B cell (primary cell): Measurements from ENCODE around the gene RAB5A. TPM values are rescaled to one million over a fixed set of nuclear protein-coding genes. Genes with fewer than 3 reads are reported as not detected.

ENCODE experiments used
- ATAC-seq: fragments of 200-7000 bp; cut with Tn5 transposase; one replicate; pipeline ENCODE4 v1.10.0; 2021; ENCODE audit warnings: low read depth, mild to moderate bottlenecking, moderate number of reproducible peaks, moderate library complexity
- CTCF ChIA-PET: fragments of 350-600 bp; sonication (Branson Sonifier 250); formaldehyde crosslinking; loops from one replicate; lab custom pipeline; 2021; ENCODE audit warnings: antibody characterized with exemption, inconsistent platforms; lab: Charles Lee
- POLR2A ChIA-PET: fragments of 350-600 bp; sonication (Branson Sonifier 250); formaldehyde crosslinking; loops from one replicate; lab custom pipeline; 2021; ENCODE audit warnings: antibody characterized with exemption; lab: Charles Lee
- DNase-seq: peaks from one replicate; pipeline ENCODE4 v3.0.0; 2013
- H2AFZ ChIP-seq: 2 replicates; pipeline ENCODE4 v1.6.1; 2012; ENCODE audit warnings: mild to moderate bottlenecking, low read depth, low read length; ENCODE audit not compliant: insufficient read depth, poor library complexity, severe bottlenecking
- H3K27ac ChIP-seq, 2 donors: 1 replicate in 1 of 2; 2 replicates in 1 of 2; pipeline ENCODE4 v1.5.1; 2012 to 2013; ENCODE audit warnings: low read length in 2 of 2, mild to moderate bottlenecking in 2 of 2, moderate library complexity in 1 of 2
- H3K27me3 ChIP-seq, 4 experiments: fragments of 200-600 bp in 1 of 4; sonication (generic) in 1 of 4; replicated peaks in 1 of 4; 1 replicate in 2 of 4; 2 replicates in 2 of 4; pipeline versions ENCODE4 v1.6.1 to v1.7.0; 2013 to 2016; ENCODE audit warnings: low read length in 3 of 4, mild to moderate bottlenecking in 2 of 4, mixed read lengths in 1 of 4, moderate library complexity in 1 of 4; ENCODE audit not compliant: insufficient read depth in 4 of 4, control insufficient read depth in 3 of 4; ENCODE audit errors: control extremely low read depth in 1 of 4
- H3K36me3 ChIP-seq, 2 experiments: replicated peaks in 1 of 2; 1 replicate in 1 of 2; 2 replicates in 1 of 2; pipeline versions ENCODE4 v1.6.1 to v1.7.1; 2013; ENCODE audit warnings: low read length in 1 of 2; ENCODE audit not compliant: insufficient read depth in 2 of 2, control insufficient read depth in 1 of 2; ENCODE audit errors: control extremely low read depth in 1 of 2, extremely low read depth in 1 of 2
- H3K4me1 ChIP-seq, 2 donors: fragments of 200-600 bp in 1 of 2; sonication (generic) in 1 of 2; 1 replicate in 1 of 2; 2 replicates in 1 of 2; pipeline versions ENCODE4 v1.5.1 to v1.6.1; 2013 to 2017; ENCODE audit warnings: low read length in 2 of 2; ENCODE audit not compliant: control insufficient read depth in 2 of 2, insufficient read depth in 2 of 2
- H3K4me2 ChIP-seq: replicated peaks from 2 replicates; pipeline ENCODE3; 2012; ENCODE audit warnings: mild to moderate bottlenecking, low read depth, low read length; ENCODE audit not compliant: poor library complexity, severe bottlenecking
- H3K4me3 ChIP-seq, 5 experiments: fragments of 200-600 bp in 1 of 5; sonication (generic) in 1 of 5; 1 replicate in 3 of 5; 2 replicates in 2 of 5; pipeline versions ENCODE4 v1.5.1 to v1.7.0; 2011 to 2016; ENCODE audit warnings: low read length in 4 of 5, mild to moderate bottlenecking in 4 of 5, low read depth in 2 of 5, control low read depth in 1 of 5, moderate library complexity in 1 of 5; ENCODE audit not compliant: insufficient read depth in 1 of 5; ENCODE audit errors: control extremely low read depth in 1 of 5, extremely low read depth in 1 of 5
- H3K79me2 ChIP-seq: fragments of 200-600 bp; sonication (generic); one replicate; pipeline ENCODE4 v1.6.0; 2016; ENCODE audit warnings: low read length; ENCODE audit not compliant: control insufficient read depth, insufficient read depth
- H3K9ac ChIP-seq: fragments of 200-600 bp; sonication (generic); 2 replicates; pipeline ENCODE4 v1.6.1; 2017; ENCODE audit warnings: mild to moderate bottlenecking, low read length, moderate library complexity
- H3K9me3 ChIP-seq, 3 donors: one replicate each; pipeline versions ENCODE4 v1.6.1 to v1.7.1; 2013; ENCODE audit warnings: low read length in 2 of 3; ENCODE audit not compliant: control insufficient read depth in 2 of 3, insufficient read depth in 1 of 3; ENCODE audit errors: control extremely low read depth in 1 of 3
- H4K20me1 ChIP-seq: 2 replicates; pipeline ENCODE4 v1.6.0; 2012; ENCODE audit warnings: mild to moderate bottlenecking, low read length; ENCODE audit not compliant: insufficient read depth, control insufficient read depth, poor library complexity, severe bottlenecking
- H3K27ac Mint-ChIP-seq: one replicate; pipeline ENCODE4 v1.8.0; 2021; ENCODE audit warnings: mixed read lengths
- H3K27me3 Mint-ChIP-seq: one replicate; pipeline ENCODE4 v1.8.0; 2021; ENCODE audit warnings: mixed read lengths
- H3K4me1 Mint-ChIP-seq: one replicate; pipeline ENCODE4 v1.8.0; 2021; ENCODE audit warnings: mixed read lengths
- H3K4me3 Mint-ChIP-seq: one replicate; pipeline ENCODE4 v1.8.0; 2021; ENCODE audit warnings: mixed read lengths
- H3K9me3 Mint-ChIP-seq: one replicate; pipeline ENCODE4 v1.8.0; 2022; ENCODE audit warnings: mixed read lengths; ENCODE audit not compliant: insufficient read depth
- CTCF ChIP-seq: fragments of 200-600 bp; IDR thresholded peaks from one replicate; pipeline ENCODE4 v1.8.0; 2022; ENCODE audit warnings: antibody characterized with exemption, mild to moderate bottlenecking
- EZH2 ChIP-seq: IDR thresholded peaks from 2 replicates; pipeline ENCODE4 v1.6.1; 2012; ENCODE audit warnings: borderline replicate concordance, low read depth, mild to moderate bottlenecking, moderate library complexity, low read length; ENCODE audit not compliant: insufficient read depth, poor library complexity, severe bottlenecking
- WGBS: methylation state at CpG from one replicate; pipeline ENCODE4 v1.1.5; 2013; ENCODE audit warnings: missing lambda C conversion rate; ENCODE audit not compliant: insufficient coverage; 5-methylcytosine and 5-hydroxymethylcytosine counted together
- intact Hi-C: fragments of 100-400 bp; cut with micrococcal nuclease; formaldehyde crosslinking; loops from one replicate; pipeline ENCODE4 v1.10.0; 2022
- polyA plus RNA-seq: library from polyadenylated mRNA; depleted of rRNA; stranded (reverse); fragments of >200 nt; gene quantifications from 2 replicates; pipeline ENCODE4 v1.2.3, GENCODE V29; 2012
- total RNA-seq, 2 donors: library from RNA; stranded (reverse); fragments of 120-200 nt in 1 of 2; gene quantifications; 1 replicate in 1 of 2; 2 replicates in 1 of 2; pipeline versions ENCODE4 v1.2.3 to v1.2.4, GENCODE V29; 2013 to 2022

The RAB5A gene
- total and polyA plus RNA-seq, 2 donors (not counting 1 experiment from before 2014, with no cell fraction given) = 21.7 to 59.4 TPM

GRCh38 chr3:19934098-19934566 is 12.8 kb upstream of the RAB5A start, which contains the start of gene EFHB:
Gene EFHB (minus strand): TSS chr3:19934217. CDS start chr3:19934018, 199 bp downstream.
- POLR2A ChIA-PET = no interaction called here
- Histone ChIP-seq H3K4me1 (peaks cover 10 to 11% of the 10 kb centered on the region in 2 donors), H3K27me3 (peaks cover 0 to 10% (median 0%) of the 10 kb centered on the region in 4 experiments), H4K20me1 (no peaks in the 10 kb centered on the region), H3K79me2 (no peaks in the 10 kb centered on the region), H3K4me2 (no peak within 1 kb of the TSS), H2AFZ (no peak within 1 kb of the TSS), H3K9ac (no peak within 1 kb of the TSS), H3K36me3 (no peaks in the 10 kb centered on the region), H3K9me3 (peaks cover 0 to 2% (median 0%) of the 10 kb centered on the region in 3 donors), H3K4me3 (no peak within 1 kb of the TSS), H3K27ac (no peak within 1 kb of the TSS)
- H3K4me1 Mint-ChIP-seq = peaks cover 13% of the 10 kb centered on the region
- no peak for ATAC-seq
- WGBS = 55% methylated on average over 3 of the region's 5 CpGs
- H3K27me3 Mint-ChIP-seq = no peaks in the 10 kb centered on the region
- no peak within 1 kb of the TSS for H3K4me3 Mint-ChIP-seq
- intact Hi-C loops = no loop called here
- no peak for TF ChIP-seq EZH2
- TF ChIP-seq CTCF = no peak
- H3K27ac Mint-ChIP-seq = no peak within 1 kb of the TSS
- CTCF ChIA-PET = interaction anchor here (0.6 kb wide), 1 partner anchor 100 kb away, joined by 3 read pairs; no protein-coding TSS in a partner anchor
- no peak for DNase-seq
- no peaks in the 10 kb centered on the region for H3K9me3 Mint-ChIP-seq

GRCh38 chr3:19937459-19938294 is 9.2 kb upstream of the RAB5A start:
- Histone ChIP-seq H3K4me2 (no peak overlapping the region), H3K4me3 (no peak overlapping the region), H3K27me3 (peaks cover 0 to 10% (median 0%) of the 10 kb centered on the region in 4 experiments), H3K9ac (no peak overlapping the region), H3K79me2 (no peaks in the 10 kb centered on the region), H3K36me3 (no peaks in the 10 kb centered on the region), H2AFZ (no peak overlapping the region), H4K20me1 (no peaks in the 10 kb centered on the region), H3K9me3 (peaks cover 0 to 2% (median 2%) of the 10 kb centered on the region in 3 donors), H3K27ac (no peak overlapping the region), H3K4me1 (no peaks in the 10 kb centered on the region)
- intact Hi-C loops = no loop called here
- ChIA-PET CTCF (interaction anchor here (0.8 kb wide), 1 partner anchor 52 kb away, joined by 3 read pairs; no protein-coding TSS in a partner anchor), POLR2A (no interaction called here)
- WGBS = 63% methylated on average over 2 of the region's 7 CpGs
- peaks cover 4% of the 10 kb centered on the region for H3K27me3 Mint-ChIP-seq
- H3K9me3 Mint-ChIP-seq = no peaks in the 10 kb centered on the region
- ATAC-seq (no peak), DNase-seq (no peak)
- H3K4me1 Mint-ChIP-seq = no peaks in the 10 kb centered on the region
- H3K4me3 Mint-ChIP-seq = no peak overlapping the region
- no peak for TF ChIP-seq EZH2
- no peak for TF ChIP-seq CTCF
- no peak overlapping the region for H3K27ac Mint-ChIP-seq
